ENCODE measurements around the gene STRN4. TPM values are rescaled to one million over a fixed set of nuclear protein-coding genes. Genes with fewer than 3 reads are reported as not detected.
"Not testable (repeated sequence)": the region's sequence is repeated elsewhere in the genome, so short reads cannot be mapped to it uniquely, and the experiment has no call there.

STRN4 gene
- total and polyA plus RNA-seq, 3 experiments from 2014 or later, result 23.2 to 70.4 (median 68.8) TPM

DNA sequence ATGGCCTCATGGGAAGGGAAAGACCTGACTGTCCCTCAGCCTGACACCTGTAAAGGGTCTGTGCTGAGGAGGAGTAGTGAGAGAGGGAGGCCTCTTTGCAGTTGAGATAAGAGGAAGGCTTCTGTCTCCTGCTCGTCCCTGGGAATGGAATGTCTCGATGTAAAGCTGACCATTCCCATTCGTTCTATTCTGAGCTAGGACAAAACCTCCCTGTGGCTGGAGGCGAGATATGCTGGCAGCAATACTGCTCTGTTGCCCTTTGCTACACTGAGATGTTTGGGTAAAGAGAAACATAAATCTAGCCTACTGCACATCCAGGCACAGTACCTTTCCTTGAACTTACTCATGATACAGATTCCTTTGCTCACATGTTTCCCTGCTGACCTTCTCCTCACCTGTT is 22.5 kb upstream of the STRN4 start:
- H3K27me3 Mint-ChIP-seq; H3K27ac ChIP-seq (ENCODE audit: low read depth, low read length); H3K36me3 ChIP-seq (ENCODE audit: insufficient read depth, low read length); H3K9me3 Mint-ChIP-seq; H3K4me1 ChIP-seq (ENCODE audit: insufficient read depth, low read length); H3K4me3 Mint-ChIP-seq; H3K4me1 Mint-ChIP-seq; DNase-seq; H3K9me3 ChIP-seq (ENCODE audit: low read length); H3K36me3 Mint-ChIP-seq; H3K27me3 ChIP-seq (ENCODE audit: insufficient read depth, low read length, poor library complexity, severe bottlenecking); H3K4me3 ChIP-seq (ENCODE audit: low read length): not testable (repeated sequence)
- H3K27ac Mint-ChIP-seq, result peak overlapping the region in 1 of 8 donors; percentile 76
- ChIA-PET POLR2A (interaction anchor here (1.2 kb wide), 1 partner anchor 16 kb away, joined by 3 read pairs; no protein-coding TSS in a partner anchor), CTCF (interaction anchor here (1.9 to 2.4 kb wide), 2 partner anchors 11 to 72 kb away, joined by 7 to 12 read pairs; no protein-coding TSS in a partner anchor)

DNA sequence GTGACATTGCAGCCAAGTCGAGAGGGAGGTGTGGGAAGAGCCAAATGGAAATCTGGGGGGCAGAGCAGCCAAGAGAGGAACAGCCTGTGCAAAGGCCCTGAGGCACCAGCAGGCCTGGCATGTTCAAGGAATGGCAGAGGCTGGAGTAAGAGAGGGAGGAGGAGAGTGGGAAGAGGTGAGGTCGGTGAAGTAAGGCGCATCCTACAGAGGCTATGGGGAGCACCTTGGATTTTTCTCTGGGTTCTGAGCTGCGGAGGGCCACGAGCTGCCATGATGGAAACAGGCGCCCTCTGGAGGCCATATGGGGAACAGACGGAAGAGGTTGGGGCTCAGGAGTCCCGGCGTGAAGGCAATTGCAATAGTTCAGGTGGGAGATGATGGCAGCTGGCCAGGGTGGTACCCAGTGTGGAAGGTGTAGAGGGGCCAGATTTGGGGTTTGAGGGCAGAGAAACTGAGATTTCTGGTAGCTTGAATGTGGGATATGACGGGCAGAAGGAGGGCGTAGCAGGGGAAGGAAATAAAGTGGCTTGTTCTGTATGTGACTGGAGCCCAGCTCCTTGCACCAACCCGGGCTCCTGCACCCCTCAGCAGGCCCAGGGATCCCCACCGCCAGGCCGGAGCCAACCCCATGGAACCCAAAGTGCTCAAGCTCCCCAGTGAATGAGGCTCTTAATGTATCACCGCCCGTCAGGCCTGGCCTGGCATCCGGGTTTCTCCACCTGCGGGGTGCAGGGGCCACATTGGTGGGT is 20.5 kb upstream of the STRN4 start:
- CTCF ChIA-PET, result interaction anchor here (0.6 to 3.2 kb wide), 14 partner anchors 9 to 106 kb away, joined by 3 to 23 read pairs (median 4); partner anchors contain the start of genes DACT3 and SLC1A5
- H3K27ac ChIP-seq (ENCODE audit: low read depth, low read length), result no peak overlapping the region
- H3K36me3 Mint-ChIP-seq, result no peaks in the 10 kb centered on the region

GRCh38 chr19:46764817-46765291 is 18.6 kb upstream of the STRN4 start:
- Mint-ChIP-seq H3K36me3 (no peaks in the 10 kb centered on the region), H3K4me1 (peaks cover 4 to 6% (median 4%) of the 10 kb centered on the region in 3 donors), H3K9me3 (no peaks in the 10 kb centered on the region), H3K27me3 (peaks cover 0 to 1% of the 10 kb centered on the region in 2 donors), H3K27ac (no peak overlapping the region), H3K4me3 (no peak overlapping the region)
- Histone ChIP-seq H3K9me3 (ENCODE audit: low read length) (no peaks in the 10 kb centered on the region), H3K4me3 (ENCODE audit: low read length) (no peak overlapping the region), H3K27me3 (ENCODE audit: insufficient read depth, low read length, poor library complexity, severe bottlenecking) (no peaks in the 10 kb centered on the region), H3K4me1 (ENCODE audit: insufficient read depth, low read length) (no peaks in the 10 kb centered on the region), H3K27ac (ENCODE audit: low read depth, low read length) (no peak overlapping the region), H3K36me3 (ENCODE audit: insufficient read depth, low read length) (no peaks in the 10 kb centered on the region)
- POLR2A ChIA-PET, result interaction anchor here (0.5 kb wide), 1 partner anchor 14 kb away, joined by 3 read pairs; no protein-coding TSS in a partner anchor
- no peak for DNase-seq
- CTCF ChIA-PET, result interaction anchor here (0.9 to 3.2 kb wide), 5 partner anchors 8 to 151 kb away, joined by 3 to 23 read pairs (median 4); no protein-coding TSS in a partner anchor

More for the DNA sequence above, 20.5 kb upstream of the STRN4 start:
- H3K4me3 ChIP-seq (ENCODE audit: low read length), result no peak overlapping the region
- H3K4me3 Mint-ChIP-seq, result no peak overlapping the region
- POLR2A ChIA-PET, result no interaction called here
- peak overlapping the region in 2 of 8 donors; percentile 53 to 77 for H3K27ac Mint-ChIP-seq
- H3K36me3 ChIP-seq (ENCODE audit: insufficient read depth, low read length), result no peaks in the 10 kb centered on the region
- H3K27me3 ChIP-seq (ENCODE audit: insufficient read depth, low read length, poor library complexity, severe bottlenecking), result no peaks in the 10 kb centered on the region
- H3K9me3 Mint-ChIP-seq, result no peaks in the 10 kb centered on the region
- peaks cover 0 to 1% of the 10 kb centered on the region in 2 donors for H3K27me3 Mint-ChIP-seq
- DNase-seq, result peak; percentile 41 to 75 (median 44)
- H3K4me1 Mint-ChIP-seq, result peaks cover 4 to 6% (median 4%) of the 10 kb centered on the region in 3 donors
- H3K4me1 ChIP-seq (ENCODE audit: insufficient read depth, low read length), result no peaks in the 10 kb centered on the region
- H3K9me3 ChIP-seq (ENCODE audit: low read length), result no peaks in the 10 kb centered on the region

DNA sequence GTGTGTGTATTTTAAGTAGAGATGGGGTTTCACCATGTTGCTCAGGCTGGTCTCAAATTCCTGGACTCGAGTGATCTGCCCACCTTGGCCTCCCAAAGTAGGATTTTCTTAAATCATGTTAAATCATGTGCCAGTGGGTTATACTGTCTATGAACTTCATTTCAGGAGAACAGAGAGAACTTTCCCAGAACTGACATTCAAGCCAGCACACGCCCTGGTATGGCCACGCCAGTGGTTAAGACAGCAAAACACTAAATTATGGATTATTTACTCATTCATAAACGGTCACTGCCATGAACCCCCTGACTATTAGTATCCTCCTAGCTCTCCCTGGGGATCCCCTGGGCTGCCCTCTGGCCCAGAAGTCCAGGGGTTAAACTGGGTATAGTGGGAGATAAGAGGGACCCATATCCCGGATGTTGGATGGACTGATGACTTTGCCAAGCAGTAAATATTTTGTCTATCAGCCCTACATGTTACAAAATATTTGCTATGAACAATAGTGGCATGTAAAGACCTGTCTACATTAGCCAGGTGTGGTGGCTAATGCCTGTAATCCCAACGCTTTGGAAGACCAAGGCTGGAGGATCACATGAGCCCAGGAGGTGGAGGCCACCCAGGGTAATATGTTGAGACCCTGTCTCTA is 16.1 kb upstream of the STRN4 start:
- DNase-seq, result no peak
- H3K4me3 ChIP-seq (ENCODE audit: low read length), result no peak overlapping the region
- no peaks in the 10 kb centered on the region for H3K4me1 ChIP-seq (ENCODE audit: insufficient read depth, low read length)
- H3K9me3 ChIP-seq (ENCODE audit: low read length), result no peaks in the 10 kb centered on the region
- peaks cover 6 to 8% (median 7%) of the 10 kb centered on the region in 3 donors for H3K4me1 Mint-ChIP-seq
- no peaks in the 10 kb centered on the region for H3K36me3 ChIP-seq (ENCODE audit: insufficient read depth, low read length)
- no peaks in the 10 kb centered on the region for H3K27me3 ChIP-seq (ENCODE audit: insufficient read depth, low read length, poor library complexity, severe bottlenecking)
- no peaks in the 10 kb centered on the region for H3K9me3 Mint-ChIP-seq
- no peak overlapping the region for H3K4me3 Mint-ChIP-seq
- no peak overlapping the region for H3K27ac ChIP-seq (ENCODE audit: low read depth, low read length)
- H3K27ac Mint-ChIP-seq, result no peak overlapping the region
- POLR2A ChIA-PET, result no interaction called here
- peaks cover 0 to 1% of the 10 kb centered on the region in 2 donors for H3K27me3 Mint-ChIP-seq
- CTCF ChIA-PET, result no interaction called here
- peaks cover 0 to 3% (median 0%) of the 10 kb centered on the region in 3 donors for H3K36me3 Mint-ChIP-seq

- Mint-ChIP-seq H3K4me1 (peaks cover 4 to 10% (median 4%) of the 10 kb centered on the region in 3 donors), H3K27ac (no peak overlapping the region), H3K27me3 (no peaks in the 10 kb centered on the region), H3K9me3 (no peaks in the 10 kb centered on the region), H3K36me3 (peaks cover 0 to 10% (median 0%) of the 10 kb centered on the region in 3 donors), H3K4me3 (no peak overlapping the region)
- Histone ChIP-seq H3K9me3 (ENCODE audit: low read length) (no peaks in the 10 kb centered on the region), H3K36me3 (ENCODE audit: insufficient read depth, low read length) (peaks cover 4% of the 10 kb centered on the region), H3K27ac (ENCODE audit: low read depth, low read length) (no peak overlapping the region), H3K4me3 (ENCODE audit: low read length) (no peak overlapping the region), H3K4me1 (ENCODE audit: insufficient read depth, low read length) (no peaks in the 10 kb centered on the region), H3K27me3 (ENCODE audit: insufficient read depth, low read length, poor library complexity, severe bottlenecking) (no peaks in the 10 kb centered on the region)
- DNase-seq, result no peak
- POLR2A ChIA-PET, result no interaction called here
- CTCF ChIA-PET, result no interaction called here
Measured at GRCh38 chr19:46761418-46761831, 15.2 kb upstream of the STRN4 start.

- not testable (repeated sequence) for H3K4me1 Mint-ChIP-seq
Measured at GRCh38 chr19:46760897-46761296, 14.6 kb upstream of the STRN4 start.

GRCh38 chr19:46760363-46760762 is 14.1 kb upstream of the STRN4 start:
- POLR2A ChIA-PET, result no interaction called here
- H3K4me1 ChIP-seq (ENCODE audit: insufficient read depth, low read length), result no peaks in the 10 kb centered on the region
- peaks cover 4% of the 10 kb centered on the region for H3K36me3 ChIP-seq (ENCODE audit: insufficient read depth, low read length)
- no peak overlapping the region for H3K4me3 Mint-ChIP-seq
- no peak overlapping the region for H3K27ac ChIP-seq (ENCODE audit: low read depth, low read length)
- peaks cover 4 to 10% (median 4%) of the 10 kb centered on the region in 3 donors for H3K4me1 Mint-ChIP-seq
- CTCF ChIA-PET, result interaction anchor here (1.1 kb wide), 1 partner anchor 80 kb away, joined by 3 read pairs; no protein-coding TSS in a partner anchor
- H3K4me3 ChIP-seq (ENCODE audit: low read length), result no peak overlapping the region
- H3K9me3 ChIP-seq (ENCODE audit: low read length), result no peaks in the 10 kb centered on the region
- no peak for DNase-seq
- H3K27ac Mint-ChIP-seq, result no peak overlapping the region
- H3K27me3 ChIP-seq (ENCODE audit: insufficient read depth, low read length, poor library complexity, severe bottlenecking), result no peaks in the 10 kb centered on the region
- H3K36me3 Mint-ChIP-seq, result peaks cover 0 to 12% (median 0%) of the 10 kb centered on the region in 3 donors
- H3K27me3 Mint-ChIP-seq, result no peaks in the 10 kb centered on the region
- H3K9me3 Mint-ChIP-seq, result no peaks in the 10 kb centered on the region

More at GRCh38 chr19:46760897-46761296, 14.6 kb upstream of the STRN4 start:
- H3K27me3 ChIP-seq (ENCODE audit: insufficient read depth, low read length, poor library complexity, severe bottlenecking); H3K9me3 Mint-ChIP-seq; H3K4me1 ChIP-seq (ENCODE audit: insufficient read depth, low read length); POLR2A ChIA-PET; H3K9me3 ChIP-seq (ENCODE audit: low read length); DNase-seq; H3K36me3 ChIP-seq (ENCODE audit: insufficient read depth, low read length); H3K4me3 ChIP-seq (ENCODE audit: low read length); H3K4me3 Mint-ChIP-seq; H3K27ac Mint-ChIP-seq; H3K27me3 Mint-ChIP-seq; H3K27ac ChIP-seq (ENCODE audit: low read depth, low read length): not testable (repeated sequence)
- peaks cover 0 to 12% (median 0%) of the 10 kb centered on the region in 3 donors for H3K36me3 Mint-ChIP-seq
- CTCF ChIA-PET, result interaction anchor here (1.1 kb wide), 1 partner anchor 80 kb away, joined by 3 read pairs; no protein-coding TSS in a partner anchor
